H9 (cell line): ENCODE data around the gene OAS3. TPM values are rescaled to one million over a fixed set of nuclear protein-coding genes. Genes with fewer than 3 reads are reported as not detected.
A peak's percentile ranks its signal among the peaks of the same experiment; 100 is the strongest.

ENCODE experiments used
- DNase-seq: peaks from one replicate; pipeline ENCODE4 v3.0.0-alpha.2; 2017
- H2AFZ ChIP-seq: one replicate; pipeline ENCODE4 v1.6.1; 2013; ENCODE audit warnings: mild to moderate bottlenecking, low read length, control low read depth, moderate library complexity
- H2AK5ac ChIP-seq: 2 replicates; pipeline ENCODE4 v1.6.1; 2013; ENCODE audit warnings: low read length, control low read depth, mixed read lengths; ENCODE audit not compliant: insufficient read length
- H2BK120ac ChIP-seq: one replicate; pipeline ENCODE4 v1.6.1; 2013; ENCODE audit warnings: low read depth, mild to moderate bottlenecking, low read length, control low read depth, inconsistent platforms; ENCODE audit not compliant: poor library complexity, severe bottlenecking
- H2BK12ac ChIP-seq: 2 replicates; pipeline ENCODE4 v1.6.1; 2013; ENCODE audit warnings: low read length, control low read depth, mixed read lengths, low read depth; ENCODE audit not compliant: insufficient read length
- H2BK15ac ChIP-seq: 2 replicates; pipeline ENCODE4 v1.6.1; 2013; ENCODE audit warnings: low read depth, low read length, control low read depth
- H2BK20ac ChIP-seq: one replicate; pipeline ENCODE4 v1.6.1; 2013; ENCODE audit warnings: low read depth, mild to moderate bottlenecking, low read length, control low read depth, inconsistent platforms; ENCODE audit not compliant: poor library complexity, severe bottlenecking
- H2BK5ac ChIP-seq: 2 replicates; pipeline ENCODE4 v1.6.1; 2013; ENCODE audit warnings: low read length, control low read depth, mixed read lengths; ENCODE audit not compliant: insufficient read length
- H3K14ac ChIP-seq: 2 replicates; pipeline ENCODE4 v1.6.1; 2013; ENCODE audit warnings: low read length, control low read depth; ENCODE audit not compliant: insufficient read depth
- H3K18ac ChIP-seq: 2 replicates; pipeline ENCODE4 v1.6.1; 2013; ENCODE audit warnings: low read depth, mild to moderate bottlenecking, mixed read lengths, low read length, control low read depth; ENCODE audit not compliant: insufficient read length
- H3K23ac ChIP-seq: 2 replicates; pipeline ENCODE4 v1.6.1; 2013; ENCODE audit warnings: low read length, control low read depth, mixed read lengths, low read depth; ENCODE audit not compliant: insufficient read length
- H3K23me2 ChIP-seq: 2 replicates; pipeline ENCODE4 v1.6.1; 2013; ENCODE audit warnings: low read depth, mild to moderate bottlenecking, mixed read lengths, low read length, control low read depth; ENCODE audit not compliant: insufficient read length, poor library complexity, severe bottlenecking
- H3K27ac ChIP-seq: 2 replicates; pipeline ENCODE4 v1.5.1; 2013; ENCODE audit warnings: low read length, control low read depth, mixed read lengths, low read depth; ENCODE audit not compliant: insufficient read length
- H3K27me3 ChIP-seq: 2 replicates; pipeline ENCODE4 v1.6.1; 2013; ENCODE audit warnings: low read length, control low read depth, inconsistent platforms; ENCODE audit not compliant: insufficient read depth
- H3K4ac ChIP-seq: 2 replicates; pipeline ENCODE4 v1.6.1; 2013; ENCODE audit warnings: low read depth, mild to moderate bottlenecking, control low read depth, inconsistent platforms, low read length, moderate library complexity
- H3K4me1 ChIP-seq: 2 replicates; pipeline ENCODE4 v1.6.1; 2013; ENCODE audit warnings: low read length, control low read depth, inconsistent platforms; ENCODE audit not compliant: insufficient read depth
- H3K4me2 ChIP-seq: 2 replicates; pipeline ENCODE4 v1.6.1; 2013; ENCODE audit warnings: low read length, control low read depth, mixed read lengths; ENCODE audit not compliant: insufficient read length, insufficient read depth
- H3K56ac ChIP-seq: 2 replicates; pipeline ENCODE4 v1.6.1; 2013; ENCODE audit warnings: low read depth, mild to moderate bottlenecking, mixed read lengths, low read length, control low read depth; ENCODE audit not compliant: insufficient read length
- H3K79me1 ChIP-seq: 2 replicates; pipeline ENCODE4 v1.6.1; 2013; ENCODE audit warnings: low read depth, mild to moderate bottlenecking, moderate library complexity, low read length, control low read depth, inconsistent platforms; ENCODE audit not compliant: insufficient read depth, poor library complexity, severe bottlenecking
- H3K79me2 ChIP-seq: 2 replicates; pipeline ENCODE4 v1.6.1; 2013; ENCODE audit warnings: low read length, control low read depth, inconsistent platforms; ENCODE audit not compliant: insufficient read depth
- H3K9ac ChIP-seq: 2 replicates; pipeline ENCODE4 v1.6.1; 2013; ENCODE audit warnings: low read length, control low read depth, mixed read lengths; ENCODE audit not compliant: insufficient read length; ENCODE audit errors: extremely low read depth
- H3K9me3 ChIP-seq: one replicate; pipeline ENCODE4 v1.6.1; 2013; ENCODE audit warnings: low read depth, low read length, inconsistent platforms; ENCODE audit not compliant: control insufficient read depth
- H3T11ph ChIP-seq: one replicate; pipeline ENCODE4 v1.6.1; 2013; ENCODE audit warnings: mild to moderate bottlenecking, low read length, control low read depth, inconsistent platforms
- H4K20me1 ChIP-seq: one replicate; pipeline ENCODE4 v1.6.1; 2013; ENCODE audit not compliant: control insufficient read depth, insufficient read length, insufficient read depth
- H4K5ac ChIP-seq: 2 replicates; pipeline ENCODE4 v1.6.1; 2013; ENCODE audit warnings: low read depth, mild to moderate bottlenecking, mixed read lengths, low read length, control low read depth; ENCODE audit not compliant: insufficient read length
- H4K8ac ChIP-seq: replicated peaks from 2 replicates; pipeline ENCODE4 v1.6.1; 2013; ENCODE audit warnings: low read length, control low read depth, mixed read lengths, low read depth; ENCODE audit not compliant: insufficient read length
- H4K91ac ChIP-seq: 2 replicates; pipeline ENCODE4 v1.6.1; 2013; ENCODE audit warnings: low read depth, mild to moderate bottlenecking, moderate library complexity, mixed read lengths, low read length, control low read depth; ENCODE audit not compliant: insufficient read length
- H3K27ac Mint-ChIP-seq, 3 experiments: 2 replicates in 2 of 3; 3 replicates in 1 of 3; pipeline ENCODE4 v1.8.0; 2020 to 2021; ENCODE audit warnings: mixed read lengths in 3 of 3, mild to moderate bottlenecking in 1 of 3, moderate library complexity in 1 of 3
- H3K27me3 Mint-ChIP-seq: 2 replicates; pipeline ENCODE4 v1.8.0; 2021; ENCODE audit warnings: low read depth, mild to moderate bottlenecking, moderate library complexity, mixed read lengths
- H3K36me3 Mint-ChIP-seq, 3 experiments: 2 replicates in 2 of 3; 3 replicates in 1 of 3; pipeline ENCODE4 v1.8.0; 2020 to 2021; ENCODE audit warnings: low read depth in 3 of 3, mixed read lengths in 3 of 3; ENCODE audit not compliant: insufficient read depth in 1 of 3
- H3K4me1 Mint-ChIP-seq, 2 experiments: 2 replicates each; pipeline ENCODE4 v1.8.0; 2020; ENCODE audit warnings: mixed read lengths in 2 of 2
- H3K4me3 Mint-ChIP-seq, 2 experiments: 2 replicates in 1 of 2; 3 replicates in 1 of 2; pipeline ENCODE4 v1.8.0; 2020 to 2021; ENCODE audit warnings: mild to moderate bottlenecking in 2 of 2, mixed read lengths in 2 of 2, moderate library complexity in 1 of 2
- H3K9me3 Mint-ChIP-seq, 2 experiments: 2 replicates in 1 of 2; 3 replicates in 1 of 2; pipeline ENCODE4 v1.8.0; 2020; ENCODE audit warnings: mild to moderate bottlenecking in 2 of 2, mixed read lengths in 2 of 2, moderate library complexity in 1 of 2
- WGBS: extraction: QIAGEN DNeasy Blood & Tissue Kit; methylation state at CpG from one replicate; pipeline ENCODE4 v1.1.7; 2013; ENCODE audit warnings: missing lambda C conversion rate, low lambda C conversion rate, mixed read lengths; ENCODE audit not compliant: insufficient read length; ENCODE audit errors: extremely low coverage; 5-methylcytosine and 5-hydroxymethylcytosine counted together
- total RNA-seq: library from RNA; stranded (reverse); gene quantifications from 2 replicates; pipeline ENCODE4 v1.2.1, GENCODE V29; 2021
- TF ChIP-seq, protein P1 (sequence below): fragments of 200-600 bp; sonication (generic); conservative IDR thresholded peaks from 3 replicates; pipeline ENCODE4 v1.8.0; 2021; ENCODE audit warnings: antibody characterized with exemption, mild to moderate bottlenecking

OAS3 gene
- total RNA-seq, 1 experiment from 2014 or later = 0.81 TPM

DNA sequence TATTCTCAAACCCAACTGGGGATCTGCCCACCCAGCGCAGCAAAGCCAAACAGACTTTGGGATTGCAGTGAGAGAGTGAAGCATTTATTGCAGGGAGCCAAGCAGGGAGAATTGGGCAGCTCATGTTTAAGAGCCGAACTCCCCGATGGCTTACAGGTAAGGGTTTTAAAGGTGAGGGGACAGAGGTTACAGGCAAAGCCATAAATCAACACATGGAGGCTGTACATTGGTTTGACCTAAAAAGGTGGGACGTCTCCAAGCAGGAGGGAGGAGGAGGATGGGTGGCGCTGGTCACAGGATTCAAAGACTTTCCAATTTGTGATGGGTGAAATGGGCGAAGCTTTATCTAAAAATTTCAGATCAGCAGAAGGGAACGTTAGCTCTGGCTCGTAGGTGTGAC, 58.2 kb downstream of the OAS3 start:
- peaks cover 0 to 4% (median 0%) of the 10 kb centered on the region in 3 experiments; a peak in 2 of 7 replicates for H3K36me3 Mint-ChIP-seq
- no peaks in the 10 kb centered on the region for H3K4me1 ChIP-seq
- no peaks in the 10 kb centered on the region for H3K4me1 Mint-ChIP-seq
- no CpG with 5 or more reads among the region's 8 CpGs for WGBS
- H3K23ac ChIP-seq = no peak overlapping the region
- no peak overlapping the region for H2BK120ac ChIP-seq
- no peak overlapping the region for H4K5ac ChIP-seq
- no peak overlapping the region for H3T11ph ChIP-seq
- H3K27ac ChIP-seq = no peak overlapping the region
- H3K79me1 ChIP-seq = no peaks in the 10 kb centered on the region
- no peak overlapping the region for H4K8ac ChIP-seq
- H3K79me2 ChIP-seq = no peaks in the 10 kb centered on the region
- H3K4ac ChIP-seq = no peak overlapping the region
- H3K27me3 ChIP-seq = no peaks in the 10 kb centered on the region
- H2BK15ac ChIP-seq = no peak overlapping the region
- no peak overlapping the region for H3K27ac Mint-ChIP-seq
- no peaks in the 10 kb centered on the region for H3K23me2 ChIP-seq
- DNase-seq = peak; percentile 12
- H3K4me3 Mint-ChIP-seq = no peak overlapping the region
- peaks cover 16% of the 10 kb centered on the region for H3K27me3 Mint-ChIP-seq
- H2AFZ ChIP-seq = no peak overlapping the region
- H4K91ac ChIP-seq = no peak overlapping the region
- TF ChIP-seq, protein P1, sequence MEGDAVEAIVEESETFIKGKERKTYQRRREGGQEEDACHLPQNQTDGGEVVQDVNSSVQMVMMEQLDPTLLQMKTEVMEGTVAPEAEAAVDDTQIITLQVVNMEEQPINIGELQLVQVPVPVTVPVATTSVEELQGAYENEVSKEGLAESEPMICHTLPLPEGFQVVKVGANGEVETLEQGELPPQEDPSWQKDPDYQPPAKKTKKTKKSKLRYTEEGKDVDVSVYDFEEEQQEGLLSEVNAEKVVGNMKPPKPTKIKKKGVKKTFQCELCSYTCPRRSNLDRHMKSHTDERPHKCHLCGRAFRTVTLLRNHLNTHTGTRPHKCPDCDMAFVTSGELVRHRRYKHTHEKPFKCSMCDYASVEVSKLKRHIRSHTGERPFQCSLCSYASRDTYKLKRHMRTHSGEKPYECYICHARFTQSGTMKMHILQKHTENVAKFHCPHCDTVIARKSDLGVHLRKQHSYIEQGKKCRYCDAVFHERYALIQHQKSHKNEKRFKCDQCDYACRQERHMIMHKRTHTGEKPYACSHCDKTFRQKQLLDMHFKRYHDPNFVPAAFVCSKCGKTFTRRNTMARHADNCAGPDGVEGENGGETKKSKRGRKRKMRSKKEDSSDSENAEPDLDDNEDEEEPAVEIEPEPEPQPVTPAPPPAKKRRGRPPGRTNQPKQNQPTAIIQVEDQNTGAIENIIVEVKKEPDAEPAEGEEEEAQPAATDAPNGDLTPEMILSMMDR = no peak
- no peak overlapping the region for H3K9ac ChIP-seq
- no peaks in the 10 kb centered on the region for H3K9me3 ChIP-seq
- H2AK5ac ChIP-seq = no peak overlapping the region
- H3K14ac ChIP-seq = no peak overlapping the region
- H2BK20ac ChIP-seq = no peak overlapping the region
- no peak overlapping the region for H2BK5ac ChIP-seq
- no peak overlapping the region for H3K18ac ChIP-seq
- no peak overlapping the region for H3K56ac ChIP-seq
- no peak overlapping the region for H2BK12ac ChIP-seq
- no peak overlapping the region for H3K4me2 ChIP-seq
- peaks cover 4 to 10% of the 10 kb centered on the region in 2 experiments for H3K9me3 Mint-ChIP-seq
- H4K20me1 ChIP-seq = no peaks in the 10 kb centered on the region
